COR-L47 (cell line): ENCODE measurements around the gene WHRN.

Experiments
- DNase-seq: peaks from one replicate; lab custom pipeline; 2025; lab: John Stamatoyannopoulos, UW

WHRN gene

GRCh38 chr9:114513055-114513958 is 8.0 kb upstream of the WHRN start:
- DNase-seq, result no peak

DNA sequence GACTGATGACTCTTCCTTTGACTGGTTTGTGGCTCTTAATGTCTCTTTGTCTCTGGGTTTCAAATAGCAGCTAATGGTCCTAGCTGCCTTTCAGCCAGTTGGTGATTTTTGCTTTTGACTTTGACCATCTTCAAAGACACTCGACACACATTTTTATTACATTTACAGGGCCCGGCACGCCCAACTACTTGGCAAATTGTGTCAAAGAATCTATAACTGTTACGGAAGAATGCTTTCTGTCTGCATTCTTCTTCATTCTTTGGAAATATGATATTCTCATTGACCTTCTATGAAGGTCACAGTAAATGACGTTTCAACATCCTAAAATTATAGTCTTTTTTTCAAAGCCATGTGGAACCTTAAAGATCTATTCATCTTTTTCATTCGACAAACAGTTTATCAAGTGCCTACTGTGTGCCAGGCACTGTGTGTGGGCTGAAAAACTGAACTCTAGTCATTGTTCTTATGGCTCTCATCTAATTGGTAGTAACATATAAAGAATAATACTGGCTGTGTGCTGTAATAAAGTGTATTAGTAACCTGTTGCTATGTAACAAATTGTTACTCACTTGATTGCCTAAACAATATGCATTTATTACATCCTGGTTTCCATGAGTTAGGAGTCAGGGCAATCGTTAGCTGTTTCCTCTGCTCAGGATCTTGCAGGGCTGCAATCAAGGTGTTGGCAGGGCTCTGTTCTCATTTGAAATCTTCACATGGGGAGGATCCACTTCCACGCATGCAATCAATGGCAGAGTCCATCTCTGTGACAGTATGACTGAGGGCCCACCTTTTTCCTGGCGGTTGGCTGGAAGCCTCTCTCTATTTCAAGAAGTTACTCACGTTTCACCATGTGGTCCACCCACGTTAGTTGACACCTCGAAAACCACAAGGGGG is 7.0 kb upstream of the WHRN start:
- DNase-seq, result no peak

GRCh38 chr9:114507726-114508125 is 2.5 kb upstream of the WHRN start:
- peak; percentile 45 for DNase-seq

- DNase-seq, result no peak
Observed at GRCh38 chr9:114506082-114506390, 763 bp upstream of the WHRN start.

GRCh38 chr9:114504341-114505186 is 709 bp downstream of the WHRN start:
- peak; percentile 39 for DNase-seq

DNA sequence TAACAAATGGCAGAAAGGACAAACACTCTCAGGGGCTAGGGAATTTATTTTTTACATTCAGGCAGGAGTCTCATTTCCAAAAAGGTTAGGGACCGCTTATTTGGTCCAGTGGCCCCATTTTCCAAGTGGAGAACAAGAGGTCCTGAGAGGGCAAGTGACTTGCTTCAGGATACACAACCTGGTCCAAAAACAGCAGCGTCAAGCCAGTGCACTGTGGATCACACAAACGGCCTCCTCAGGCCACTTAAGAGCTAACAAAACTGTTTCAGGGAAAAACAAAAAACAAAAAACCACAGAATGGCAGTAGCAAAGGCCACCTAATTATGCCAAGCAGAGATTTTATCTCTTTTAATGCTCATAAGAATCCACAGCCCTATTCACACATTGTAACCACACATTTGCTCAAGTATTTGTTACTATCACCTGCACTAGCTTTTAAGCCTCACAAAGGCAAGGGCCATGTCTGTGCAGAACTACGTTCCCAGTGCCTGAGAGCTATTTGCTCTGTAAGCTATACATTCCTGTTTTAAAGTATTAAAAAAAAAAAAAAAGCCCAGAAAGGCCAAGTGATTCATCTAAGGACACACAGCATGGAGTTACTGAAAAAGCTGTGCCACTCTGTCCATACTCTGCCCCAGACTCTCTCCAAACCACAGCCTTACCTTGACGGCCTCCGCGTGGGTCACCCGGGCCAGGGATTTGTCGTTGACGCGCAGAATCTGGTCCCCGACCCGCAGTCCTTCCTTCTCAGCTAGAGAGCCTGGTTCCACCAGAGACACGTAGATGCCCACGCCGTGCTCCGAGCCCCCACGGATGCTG is 1.5 kb downstream of the WHRN start:
- DNase-seq, result no peak

DNA sequence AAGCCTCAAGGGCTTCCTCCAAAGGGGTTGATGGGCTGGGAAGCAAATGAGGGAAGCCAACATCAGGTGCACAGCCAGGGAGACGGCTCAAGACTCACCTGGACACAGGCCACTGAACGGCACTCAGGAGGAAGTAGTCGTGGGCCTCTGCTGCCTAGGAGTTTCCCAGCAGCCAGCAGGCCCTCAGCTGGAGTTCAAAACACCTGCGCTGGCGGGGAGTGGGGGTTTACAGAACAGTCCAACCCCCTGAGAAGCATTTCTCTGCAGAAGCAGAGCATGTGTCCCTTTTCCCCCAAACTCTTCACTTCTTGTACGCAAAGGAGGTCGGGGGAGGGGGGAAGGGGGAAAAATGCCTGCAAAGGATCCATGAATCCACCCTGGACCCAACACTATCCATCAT is 2.3 kb downstream of the WHRN start:
- DNase-seq, result peak; percentile 50

- DNase-seq, result peak; percentile 65
Observed at GRCh38 chr9:114501796-114502682, 3.2 kb downstream of the WHRN start.

GRCh38 chr9:114500697-114501292 is 4.5 kb downstream of the WHRN start:
- no peak for DNase-seq

DNA sequence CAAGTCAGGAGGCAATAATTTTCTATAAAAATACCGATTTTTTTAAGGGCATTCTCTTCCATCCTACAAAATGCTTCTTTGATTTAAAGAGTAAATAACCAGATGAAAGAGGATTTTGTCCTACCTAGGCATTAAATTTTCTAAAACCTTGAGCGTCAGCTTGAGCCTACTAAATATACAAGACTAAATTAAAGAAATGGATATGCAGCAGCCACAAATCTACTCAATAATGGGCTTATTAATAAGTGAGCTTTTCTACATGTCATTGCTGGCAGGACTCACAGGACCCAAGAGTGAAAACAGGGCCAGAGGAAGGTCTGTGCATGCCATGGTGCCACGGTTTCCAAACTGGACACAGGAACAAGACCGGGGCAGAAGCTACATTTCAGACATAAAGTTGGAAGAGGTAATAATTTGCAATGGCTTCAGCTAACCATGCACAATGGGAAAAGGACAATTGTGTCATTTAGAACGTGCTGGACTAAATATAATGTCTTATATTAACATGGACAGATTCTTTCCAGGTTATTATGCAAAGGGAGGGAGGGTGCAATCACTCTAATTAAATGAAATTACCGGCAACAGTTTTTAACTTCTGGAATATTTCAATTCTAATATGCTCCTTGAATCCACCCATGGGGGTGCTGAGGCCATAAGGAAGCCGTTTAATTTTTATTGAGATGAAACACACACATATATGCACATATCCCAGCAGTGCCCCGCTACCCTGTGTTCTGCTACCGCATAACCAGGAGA is 5.2 kb downstream of the WHRN start:
- no peak for DNase-seq

DNA sequence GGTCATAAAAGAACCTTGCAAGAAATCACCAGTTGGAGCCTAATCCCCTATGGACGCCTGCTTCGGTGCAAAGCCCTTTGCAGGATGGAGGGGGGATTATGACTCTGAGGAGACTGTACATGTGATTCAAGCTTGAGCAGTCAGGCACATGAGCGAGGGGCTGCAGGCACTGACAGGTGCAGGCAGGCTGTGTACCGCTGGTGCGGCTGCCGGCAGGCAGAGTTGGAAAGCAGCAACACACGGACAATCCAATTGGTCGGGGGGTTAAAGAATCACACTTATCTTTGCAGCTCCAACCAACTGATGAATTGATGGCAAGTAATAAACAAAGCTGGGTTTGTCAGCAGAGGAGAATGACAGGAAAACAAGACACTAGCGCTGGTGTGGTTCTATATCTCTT is 5.7 kb downstream of the WHRN start:
- no peak for DNase-seq

DNA sequence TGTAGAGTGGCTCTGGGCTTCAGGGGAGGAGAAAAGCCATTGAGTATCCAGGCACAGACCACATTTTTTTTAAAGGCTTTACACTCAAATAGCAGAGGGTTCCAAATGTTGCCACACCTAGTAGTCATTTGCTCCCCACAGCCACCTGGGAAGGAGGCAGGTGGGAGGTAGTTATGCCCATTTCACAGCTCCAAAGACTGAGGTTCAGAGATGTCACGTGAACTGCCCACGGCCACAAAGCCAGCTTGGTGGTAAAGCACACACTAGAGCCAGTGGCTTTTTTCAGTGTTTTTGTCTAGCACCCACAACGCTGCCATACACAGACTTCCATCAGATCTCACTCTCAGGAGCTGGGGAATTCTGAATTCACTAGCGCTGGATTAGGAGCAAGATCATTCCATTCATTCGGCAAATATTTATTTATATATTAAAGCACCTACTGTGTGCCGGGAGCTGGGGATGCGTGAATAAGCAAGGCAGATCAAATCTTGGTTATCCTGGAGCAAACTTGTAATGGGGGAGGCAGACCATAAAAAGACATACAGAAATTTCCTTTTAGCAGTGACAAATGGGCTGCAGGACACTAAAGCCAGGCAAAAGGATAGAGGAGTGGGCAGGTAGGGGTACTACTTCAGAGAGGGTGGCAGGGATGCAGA is 7.4 kb downstream of the WHRN start:
- DNase-seq, result no peak

GRCh38 chr9:114497236-114497635 is 8.0 kb downstream of the WHRN start:
- DNase-seq, result no peak

DNA sequence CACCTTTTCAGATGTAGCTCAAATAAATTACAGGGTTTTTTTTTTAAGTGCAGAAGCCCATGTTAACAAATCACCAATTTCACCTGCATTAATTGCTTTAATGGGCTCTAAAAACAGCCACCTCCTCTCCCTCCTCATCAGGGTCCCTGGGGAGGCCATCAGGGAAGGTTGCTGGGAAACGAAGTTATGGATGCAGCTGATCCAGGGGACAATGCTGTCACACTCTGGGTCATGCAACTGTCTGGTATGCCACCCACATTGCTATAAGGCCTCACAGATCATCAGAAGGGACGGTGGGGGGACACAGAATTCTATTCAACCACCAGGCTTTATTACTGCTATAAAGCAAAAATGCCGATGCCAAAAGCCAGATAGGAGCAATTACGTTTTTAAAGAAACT is 9.3 kb downstream of the WHRN start:
- peak; percentile 9 for DNase-seq

- DNase-seq, result no peak
Observed at GRCh38 chr9:114494776-114495569, 10.3 kb downstream of the WHRN start.

DNA sequence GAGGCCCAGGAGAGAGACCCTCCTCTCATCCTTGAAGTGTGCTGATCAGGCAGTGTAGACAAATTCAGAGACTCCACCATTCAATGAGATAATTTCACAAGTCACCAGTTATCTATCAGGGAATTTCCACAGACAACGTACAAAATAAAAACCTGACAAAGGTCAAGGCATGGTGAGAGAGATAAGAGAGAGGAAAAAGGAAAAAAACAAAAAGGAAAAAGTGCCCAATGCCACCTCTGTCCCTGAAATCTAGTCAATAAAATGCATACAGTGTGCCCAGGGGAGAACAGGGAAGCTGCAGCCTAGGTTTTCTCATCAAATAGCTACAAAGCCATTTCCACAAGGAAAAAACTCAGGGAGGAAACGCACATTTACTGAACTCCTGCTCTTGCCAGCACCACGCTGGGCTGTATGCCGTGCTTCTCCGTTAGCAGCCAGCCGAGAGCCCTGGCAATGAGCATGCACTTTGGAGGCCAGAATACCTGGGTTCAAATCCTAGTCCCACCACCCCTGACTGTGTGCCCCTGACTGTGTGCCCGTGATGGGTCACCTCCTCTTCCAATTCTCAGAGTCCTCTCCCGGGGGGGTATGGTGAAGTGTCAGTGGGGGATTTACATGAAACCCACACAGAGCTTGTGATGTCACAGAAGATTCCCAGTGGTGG is 11.6 kb downstream of the WHRN start:
- no peak for DNase-seq

GRCh38 chr9:114492991-114493390 is 12.3 kb downstream of the WHRN start:
- no peak for DNase-seq
